ENCODE measurements around the gene DNAJB6. TPM values are rescaled to one million over a fixed set of nuclear protein-coding genes. Genes with fewer than 3 reads are reported as not detected.

Gene DNAJB6
- total and polyA plus RNA-seq, 2 of the 4 experiments (the other 2 are of a cell fraction) = 93.4 to 165 TPM

DNA sequence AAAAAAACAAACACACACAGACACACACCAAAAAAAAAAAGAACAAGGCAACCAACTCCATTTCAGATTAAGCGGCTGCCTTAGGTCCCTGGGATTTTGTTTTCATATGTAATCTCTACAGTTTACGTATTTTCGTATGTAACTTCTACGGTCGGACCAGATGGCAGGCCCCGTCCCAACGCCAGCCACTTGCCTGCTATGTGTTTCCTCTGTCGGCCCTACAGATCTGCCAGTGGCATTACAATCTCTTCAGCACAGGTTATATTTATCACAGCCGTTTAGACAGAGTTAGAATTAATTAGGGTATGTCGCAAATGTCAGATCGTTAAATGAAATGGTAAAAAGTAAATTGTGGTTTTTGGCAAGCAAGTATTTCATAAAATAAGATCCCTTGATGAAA lies 99.3 kb downstream of the DNAJB6 start:
- no TSS peak for BruUV-seq (replicated peaks)
- Histone ChIP-seq H3K4me3 (ENCODE audit: insufficient read depth, low read depth, low read length) (no peak overlapping the region), H3K9me1 (ENCODE audit: insufficient read depth, low read length) (peaks cover 7% of the 10 kb centered on the region; the same call in 1 of the 2 replicates), H2BK15ac (ENCODE audit: low read depth, low read length) (no peak overlapping the region), H4K91ac (ENCODE audit: insufficient read depth, low read depth, low read length) (no peak overlapping the region), H3K79me1 (ENCODE audit: low read depth in 1 of 2, low read length in 2 of 2) (no peaks in the 10 kb centered on the region), H3K4ac (ENCODE audit: low read depth, low read length) (no peak overlapping the region), H3K9me3 (ENCODE audit: control insufficient read depth, insufficient read depth, low read length) (no peaks in the 10 kb centered on the region), H4K5ac (ENCODE audit: low read depth, low read length) (no peak overlapping the region), H3K36me3 (ENCODE audit: control insufficient read depth, insufficient read depth, low read length) (no peaks in the 10 kb centered on the region), H2BK20ac (ENCODE audit: low read depth, low read length) (no peak overlapping the region), H3K56ac (ENCODE audit: extremely low read depth, insufficient read depth, low read length) (no peak overlapping the region), H3K23ac (ENCODE audit: low read depth, low read length) (no peak overlapping the region), H3K9ac (ENCODE audit: low read depth, low read length) (no peak overlapping the region), H3K27me3 (ENCODE audit: control insufficient read depth, insufficient read depth, low read length) (no peaks in the 10 kb centered on the region), H2AK5ac (ENCODE audit: low read depth, low read length) (no peak overlapping the region), H4K8ac (ENCODE audit: low read depth in 2 of 2, low read length in 2 of 2) (no peak overlapping the region), H3K14ac (replicated peaks; ENCODE audit: low read depth, low read length) (no peak overlapping the region), H3K4me1 (ENCODE audit: control insufficient read depth, insufficient read depth, low read length) (peaks cover 4% of the 10 kb centered on the region; the same call in 1 of the 2 replicates), H3K4me2 (ENCODE audit: low read depth, low read length) (no peak overlapping the region), H3K18ac (ENCODE audit: low read depth, low read length) (no peak overlapping the region), H2AK9ac (replicated peaks; ENCODE audit: low read depth, low read length, poor library complexity) (no peak overlapping the region), H2BK120ac (ENCODE audit: low read depth, low read length) (no peak overlapping the region), H2AFZ (replicated peaks; ENCODE audit: low read length, poor library complexity) (no peak overlapping the region), H4K20me1 (ENCODE audit: insufficient read depth, low read length) (no peaks in the 10 kb centered on the region), H2BK5ac (ENCODE audit: low read depth, low read length, poor library complexity, severe bottlenecking) (no peak overlapping the region), H3K27ac (ENCODE audit: insufficient read depth, low read length) (no peak overlapping the region)
- dilution Hi-C loops (cut with HindIII; ENCODE audit: low sequenced_read_pairs, unreplicated experiment) = no loop called here
- DNase-seq = no peak
- WGBS, 2 experiments (ENCODE audit: extremely low coverage in 2 of 2, insufficient read length in 1 of 2) = no CpG with 5 or more reads among the region's 11 CpGs
- ChIA-PET CTCF (no interaction called here), POLR2A (ENCODE audit: unreplicated experiment) (interaction anchor here (0.6 kb wide), 1 partner anchor 1428 kb away, joined by 8 read pairs; no protein-coding TSS in a partner anchor)
- TF ChIP-seq FOS (IDR thresholded peaks at IDR 0.05; ENCODE audit: low read depth, low read length) (no peak), USF2 (IDR thresholded peaks at IDR 0.05; ENCODE audit: low read depth, low read length) (no peak), RAD21 (IDR thresholded peaks at IDR 0.05; ENCODE audit: low read length) (no peak), MXI1 (IDR thresholded peaks at IDR 0.05; ENCODE audit: borderline replicate concordance, low read depth, low read length) (no peak), CEBPB (IDR thresholded peaks at IDR 0.05; ENCODE audit: low read depth, low read length) (no peak), CHD1 (IDR thresholded peaks at IDR 0.05; ENCODE audit: low read depth, low read length) (no peak), MAZ (IDR thresholded peaks at IDR 0.05; ENCODE audit: borderline replicate concordance, low read depth, low read length) (no peak), NFE2L2 (IDR thresholded peaks at IDR 0.05; ENCODE audit: low read depth, low read length) (no peak), MAFK (IDR thresholded peaks at IDR 0.05; ENCODE audit: low read depth, low read length) (no peak), BHLHE40 (IDR thresholded peaks at IDR 0.05; ENCODE audit: low read depth, low read length) (no peak), CTCF (conservative IDR thresholded peaks at IDR 0.05; ENCODE audit: low read depth, low read length) (no peak), ELK1 (IDR thresholded peaks at IDR 0.05; ENCODE audit: borderline replicate concordance, low read depth, low read length) (no peak), RFX5 (IDR thresholded peaks at IDR 0.05; ENCODE audit: low read depth, low read length) (no peak), RCOR1 (IDR thresholded peaks at IDR 0.05; ENCODE audit: insufficient replicate concordance, low read length) (no peak), SMC3 (IDR thresholded peaks at IDR 0.05; ENCODE audit: low read depth, low read length) (no peak), POLR2A (IDR thresholded peaks at IDR 0.05; ENCODE audit: low read depth, low read length) (no peak)
- in situ Hi-C loops (cut with MboI; ENCODE audit: low sequenced_read_pairs) = no loop called here
- no peak for ATAC-seq (ENCODE audit: low read depth)
- intact Hi-C loops (cut with micrococcal nuclease) = loop anchor here (5.0 kb wide), 1 partner anchor 746 kb away; no protein-coding TSS in a partner anchor

Data from IMR-90 (cell line).